ENCODE measurements around the gene IDH2.

IDH2 gene

GRCh38 chr15:90044916-90045371, 57.3 kb downstream of the IDH2 start:
- no peak for DNase-seq (ENCODE audit: extremely low read depth in 1 of 2, low read depth in 1 of 2)

DNA sequence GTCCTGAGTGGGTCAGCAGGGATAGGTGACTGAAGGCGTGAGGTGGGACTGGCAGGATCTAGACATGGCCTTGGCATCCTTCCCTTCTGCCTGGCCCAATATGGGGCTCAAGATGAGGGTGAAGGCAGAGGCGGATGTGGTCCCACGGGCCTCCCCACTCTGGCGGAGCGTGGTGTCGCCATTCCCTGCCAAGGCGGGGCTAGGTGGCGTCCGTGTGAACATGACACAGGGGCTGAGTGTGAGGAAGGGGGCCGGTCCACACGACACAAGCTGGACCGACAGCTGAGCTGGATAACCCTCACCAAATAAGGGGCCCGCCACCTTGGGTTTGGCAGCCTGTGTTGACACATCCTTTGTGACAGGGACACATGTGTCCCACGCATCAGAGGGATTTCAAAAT, 58.1 kb downstream of the IDH2 start:
- DNase-seq (ENCODE audit: extremely low read depth in 1 of 2, low read depth in 1 of 2) = no peak

- DNase-seq (ENCODE audit: extremely low read depth in 1 of 2, low read depth in 1 of 2) = no peak
These were observed 58.7 kb downstream of the IDH2 start for GRCh38 chr15:90043530-90044010.

GRCh38 chr15:90042766-90043529, 59.3 kb downstream of the IDH2 start:
- no peak for DNase-seq (ENCODE audit: extremely low read depth in 1 of 2, low read depth in 1 of 2)

DNA sequence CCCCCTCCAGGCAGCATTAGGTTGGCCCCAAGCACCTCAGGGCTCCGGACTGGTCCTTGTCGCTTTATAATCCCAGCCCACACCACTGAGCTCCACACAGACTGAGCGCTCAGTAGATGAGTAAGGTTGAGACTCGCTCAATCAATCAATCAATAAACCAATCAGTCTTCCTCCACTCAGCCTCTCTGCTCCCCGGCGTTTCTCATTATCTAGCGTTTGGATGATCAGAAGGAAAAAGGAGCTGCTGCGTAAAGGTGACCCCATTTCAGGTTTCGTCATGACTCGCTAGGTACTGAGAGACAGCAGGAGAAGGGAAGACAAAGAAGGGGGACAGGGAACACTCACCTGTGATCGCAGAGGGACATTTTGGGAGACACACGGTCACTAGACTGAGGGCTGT, 59.9 kb downstream of the IDH2 start:
- no peak for DNase-seq (ENCODE audit: extremely low read depth in 1 of 2, low read depth in 1 of 2)

DNA sequence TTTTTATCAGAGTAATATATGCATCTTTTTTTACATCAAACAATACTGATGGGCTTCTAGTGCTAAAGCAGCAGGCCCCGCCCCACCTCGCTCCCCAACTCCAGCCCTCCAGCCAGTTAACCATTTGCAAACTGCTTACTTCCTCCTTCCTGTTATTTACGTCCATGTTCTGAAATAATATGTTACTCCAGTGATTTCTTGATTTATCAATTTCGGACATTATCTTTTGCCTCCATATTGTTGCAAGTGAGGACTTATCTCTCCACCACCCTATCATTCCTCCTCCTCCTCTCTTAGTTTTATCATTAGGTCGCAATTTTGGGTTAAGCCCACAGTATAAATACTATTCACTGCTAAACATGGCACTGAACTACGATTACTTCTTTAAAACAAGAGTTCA, 61.6 kb downstream of the IDH2 start:
- DNase-seq (ENCODE audit: extremely low read depth in 1 of 2, low read depth in 1 of 2) = no peak

- DNase-seq (ENCODE audit: extremely low read depth in 1 of 2, low read depth in 1 of 2) = no peak
These were observed 62.3 kb downstream of the IDH2 start for GRCh38 chr15:90039996-90040395.

- no peak for DNase-seq (ENCODE audit: extremely low read depth in 1 of 2, low read depth in 1 of 2)
These were observed 63.6 kb downstream of the IDH2 start for GRCh38 chr15:90038632-90039095.

DNA sequence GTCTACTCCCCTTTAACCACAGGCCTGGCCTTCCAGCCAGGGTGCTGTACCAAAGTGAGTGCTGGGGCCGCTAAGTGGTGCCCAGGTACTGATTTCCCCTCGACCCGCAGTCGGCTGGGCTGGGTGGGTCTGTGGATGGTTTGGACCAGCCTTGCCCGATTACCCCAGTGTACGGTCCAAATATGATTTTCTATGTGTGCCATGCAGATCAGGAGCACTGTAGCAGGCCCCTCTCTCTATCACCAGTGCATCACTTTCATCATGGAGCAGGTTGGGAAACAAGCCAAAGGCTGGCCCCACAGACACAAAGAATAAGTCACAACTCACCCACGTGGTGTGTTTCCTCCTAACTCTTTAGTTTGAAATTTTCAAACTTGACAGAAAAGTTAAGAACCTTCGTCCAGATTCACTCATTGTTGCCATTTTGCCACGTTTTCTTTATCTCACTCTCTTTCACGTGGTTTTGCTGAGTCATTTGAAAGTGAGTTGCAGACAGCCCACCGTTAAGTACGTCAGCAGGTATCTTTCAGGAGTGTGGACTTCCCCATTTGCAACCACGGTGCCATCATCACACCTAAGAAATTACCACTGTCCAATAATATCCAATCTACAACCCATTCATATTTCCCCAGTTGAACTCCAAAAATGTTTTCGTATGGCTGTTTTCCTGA, 64.2 kb downstream of the IDH2 start:
- DNase-seq (ENCODE audit: extremely low read depth in 1 of 2, low read depth in 1 of 2) = no peak

- no peak for DNase-seq (ENCODE audit: extremely low read depth in 1 of 2, low read depth in 1 of 2)
These were observed 64.8 kb downstream of the IDH2 start for GRCh38 chr15:90037511-90037860.

- DNase-seq (ENCODE audit: extremely low read depth in 1 of 2, low read depth in 1 of 2) = no peak
These were observed 65.3 kb downstream of the IDH2 start for GRCh38 chr15:90036806-90037510.

- DNase-seq (ENCODE audit: extremely low read depth in 1 of 2, low read depth in 1 of 2) = no peak
These were observed 65.9 kb downstream of the IDH2 start for GRCh38 chr15:90036343-90036742.

- no peak for DNase-seq (ENCODE audit: extremely low read depth in 1 of 2, low read depth in 1 of 2)
These were observed 66.4 kb downstream of the IDH2 start for GRCh38 chr15:90035840-90036230.

DNA sequence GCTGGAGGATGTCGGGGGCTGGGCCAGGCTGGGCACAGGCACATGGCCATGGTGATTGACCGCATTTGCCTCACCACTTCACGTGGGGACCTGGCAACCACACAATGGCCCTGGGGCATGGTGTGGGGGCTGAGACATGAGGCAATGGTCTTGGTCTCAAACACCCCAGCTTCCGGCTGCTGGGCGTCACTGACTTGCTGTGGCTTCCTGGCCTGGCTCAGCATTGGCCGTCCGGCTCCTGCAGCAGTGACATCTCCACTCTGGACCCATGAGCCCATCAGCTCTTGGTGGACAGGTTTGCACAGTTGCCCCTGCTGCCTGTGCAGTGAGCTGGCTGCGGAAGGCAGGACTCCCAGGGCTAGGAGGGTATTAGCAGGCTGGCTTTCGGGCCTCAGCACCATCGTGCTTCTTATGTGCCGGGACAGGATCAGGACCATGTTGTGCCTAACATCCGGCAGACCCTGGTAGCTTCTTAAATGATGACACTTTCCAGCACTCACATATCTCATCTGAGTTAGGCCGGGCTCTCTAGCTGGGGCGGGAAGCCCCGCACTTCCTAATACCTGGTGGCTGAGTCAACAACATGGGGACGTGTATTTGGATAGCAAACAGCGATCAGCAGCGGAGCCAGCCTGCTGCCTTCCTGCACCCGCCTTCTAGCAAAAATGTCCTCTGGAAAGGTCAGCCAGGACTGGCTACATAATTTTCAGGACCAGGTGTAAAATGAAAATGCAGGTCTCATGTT, 67.0 kb downstream of the IDH2 start:
- DNase-seq (ENCODE audit: extremely low read depth in 1 of 2, low read depth in 1 of 2) = no peak

DNA sequence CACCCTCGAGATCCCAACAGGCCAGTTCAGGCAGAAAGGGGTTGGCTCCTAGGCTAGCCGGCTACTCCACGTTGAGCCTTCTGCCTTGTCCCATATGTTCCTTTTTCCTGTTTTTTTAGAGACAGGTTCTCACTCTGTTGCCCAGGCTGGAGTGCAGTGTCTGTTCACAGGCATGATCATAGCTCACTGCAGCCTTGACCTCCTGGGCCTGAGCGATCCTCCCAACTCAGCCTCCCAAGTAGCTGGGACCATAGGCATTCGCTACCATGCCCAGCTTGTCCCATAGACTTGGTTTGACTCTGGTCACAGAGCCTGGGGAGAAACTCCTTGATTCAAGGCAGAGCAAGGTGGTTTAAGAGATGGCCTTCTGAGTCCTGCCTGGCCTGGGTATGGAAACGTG, 68.8 kb downstream of the IDH2 start:
- DNase-seq (ENCODE audit: extremely low read depth in 1 of 2, low read depth in 1 of 2) = no peak

Measured in activated CD8-positive, alpha-beta memory T cell treated with anti-CD3 and anti-CD28 coated beads for 1 hour (primary cell).